ENCODE results near the gene FKBP8.
"Not testable (repeated sequence)": the region's sequence is repeated elsewhere in the genome, so short reads cannot be mapped to it uniquely, and the experiment has no call there.

The FKBP8 gene

DNA sequence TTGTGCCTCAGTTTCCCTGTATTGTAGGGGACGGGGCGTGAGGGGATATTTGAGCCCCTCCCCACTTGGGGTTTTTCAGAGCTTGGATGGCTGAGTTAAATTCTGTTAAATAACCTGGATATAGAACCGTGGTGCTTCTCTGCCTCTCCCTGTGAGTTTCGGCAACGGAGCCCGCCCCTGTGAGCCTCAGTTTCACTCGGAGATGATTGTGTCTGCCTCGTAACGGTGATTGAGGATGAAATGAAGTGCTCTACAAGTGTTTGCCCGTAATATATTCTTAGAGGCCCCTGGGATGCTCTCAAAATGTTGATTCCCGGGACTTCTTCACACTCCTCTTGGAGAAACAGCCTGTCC lies 14.8 kb upstream of the FKBP8 start:
- DNase-seq = no peak

DNA sequence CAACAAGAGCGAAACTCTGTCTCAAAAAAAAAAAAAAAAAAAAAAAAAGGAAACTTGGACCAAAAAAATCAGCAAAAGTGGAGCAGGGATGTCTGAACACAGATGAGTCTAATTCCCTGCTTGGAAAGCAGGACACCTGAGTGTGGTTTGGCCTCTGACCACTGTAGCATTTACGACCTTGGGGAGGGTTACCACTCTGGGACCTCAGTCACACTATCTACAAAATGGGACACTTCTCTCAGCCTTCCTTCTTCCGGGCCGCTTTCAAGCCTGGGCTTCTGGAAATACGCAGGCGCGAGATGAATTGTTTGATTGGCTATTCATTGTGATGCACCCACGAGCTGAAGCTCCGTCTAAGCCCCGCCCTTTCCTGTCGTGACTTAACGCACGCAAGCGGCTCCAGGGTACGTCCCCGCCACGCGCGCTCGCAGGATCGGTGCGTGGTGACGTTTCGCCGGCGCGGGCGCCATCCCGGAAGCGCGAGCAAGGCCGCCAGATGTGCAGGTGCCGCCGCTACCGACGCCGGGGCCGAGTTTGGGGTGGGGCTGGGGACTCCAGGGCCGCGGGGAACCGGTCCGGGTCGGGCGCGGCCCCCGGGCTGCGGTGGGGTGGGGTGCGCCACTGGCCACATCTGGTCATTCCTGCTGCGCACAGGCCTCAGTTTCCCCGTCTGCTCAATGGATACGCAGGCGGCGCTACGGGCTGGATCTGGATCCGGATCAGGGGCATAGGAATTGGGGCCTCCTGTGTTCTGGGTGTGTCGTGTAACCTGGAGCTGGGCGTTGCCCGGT lies 14.2 kb upstream of the FKBP8 start, which contains the start of gene KXD1:
Gene KXD1 (plus strand): TSS at position 460 of the 791 bp plus-strand sequence. CDS start 4,187 bp downstream, outside the sequence.
- DNase-seq = peak; percentile 99

DNA sequence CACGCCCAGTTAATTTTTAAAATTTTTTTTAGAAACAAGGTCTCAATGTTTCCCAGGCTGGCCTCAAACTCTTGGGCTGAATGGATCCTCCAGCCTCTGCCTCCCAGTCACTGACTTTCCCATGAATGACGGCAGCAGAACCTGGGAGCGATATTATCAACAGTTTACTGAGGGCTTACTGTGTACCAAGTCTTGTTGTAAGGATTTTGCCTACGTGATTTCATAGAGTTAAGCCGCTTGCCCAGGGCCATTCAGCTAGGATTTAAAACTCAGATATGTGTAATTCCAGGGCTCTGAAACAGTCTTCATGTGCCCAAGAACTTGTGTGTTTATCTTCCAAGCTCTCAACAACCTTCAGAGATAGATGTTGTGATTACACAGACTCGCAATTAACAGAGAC lies 8.3 kb upstream of the FKBP8 start:
- DNase-seq = no peak

DNA sequence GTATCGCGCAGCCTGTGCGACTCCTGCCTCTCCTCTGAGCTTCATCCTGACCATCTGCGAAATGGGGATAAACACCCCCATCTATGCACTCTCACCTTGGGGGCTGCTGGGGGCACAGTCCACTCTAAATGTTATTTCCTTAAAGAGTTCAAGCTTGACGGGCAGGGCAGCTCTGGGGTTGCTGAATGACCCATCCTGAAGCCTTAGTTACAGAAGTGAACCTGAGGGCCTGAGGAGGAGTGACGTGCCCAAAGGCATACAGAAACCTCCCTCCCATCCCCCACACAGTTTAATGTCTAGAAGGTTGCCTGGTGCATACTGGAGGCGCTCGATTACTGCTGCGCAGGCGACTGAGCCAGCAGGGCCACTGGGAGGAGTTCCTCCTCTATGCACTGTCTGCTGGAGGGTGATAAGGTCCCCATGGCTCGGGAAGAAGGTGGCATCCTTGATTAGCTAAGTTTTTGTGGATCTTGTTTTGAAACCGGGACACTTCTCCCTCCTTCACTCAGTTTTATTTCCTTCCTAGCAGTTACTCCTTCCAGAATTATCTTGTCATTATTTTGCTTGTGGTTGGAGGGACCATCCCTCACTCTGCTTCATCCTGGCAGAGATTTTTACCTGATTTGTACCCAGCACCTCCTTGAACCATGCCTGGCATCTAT lies 572 bp upstream of the FKBP8 start:
- peak; percentile 84 for DNase-seq

DNA sequence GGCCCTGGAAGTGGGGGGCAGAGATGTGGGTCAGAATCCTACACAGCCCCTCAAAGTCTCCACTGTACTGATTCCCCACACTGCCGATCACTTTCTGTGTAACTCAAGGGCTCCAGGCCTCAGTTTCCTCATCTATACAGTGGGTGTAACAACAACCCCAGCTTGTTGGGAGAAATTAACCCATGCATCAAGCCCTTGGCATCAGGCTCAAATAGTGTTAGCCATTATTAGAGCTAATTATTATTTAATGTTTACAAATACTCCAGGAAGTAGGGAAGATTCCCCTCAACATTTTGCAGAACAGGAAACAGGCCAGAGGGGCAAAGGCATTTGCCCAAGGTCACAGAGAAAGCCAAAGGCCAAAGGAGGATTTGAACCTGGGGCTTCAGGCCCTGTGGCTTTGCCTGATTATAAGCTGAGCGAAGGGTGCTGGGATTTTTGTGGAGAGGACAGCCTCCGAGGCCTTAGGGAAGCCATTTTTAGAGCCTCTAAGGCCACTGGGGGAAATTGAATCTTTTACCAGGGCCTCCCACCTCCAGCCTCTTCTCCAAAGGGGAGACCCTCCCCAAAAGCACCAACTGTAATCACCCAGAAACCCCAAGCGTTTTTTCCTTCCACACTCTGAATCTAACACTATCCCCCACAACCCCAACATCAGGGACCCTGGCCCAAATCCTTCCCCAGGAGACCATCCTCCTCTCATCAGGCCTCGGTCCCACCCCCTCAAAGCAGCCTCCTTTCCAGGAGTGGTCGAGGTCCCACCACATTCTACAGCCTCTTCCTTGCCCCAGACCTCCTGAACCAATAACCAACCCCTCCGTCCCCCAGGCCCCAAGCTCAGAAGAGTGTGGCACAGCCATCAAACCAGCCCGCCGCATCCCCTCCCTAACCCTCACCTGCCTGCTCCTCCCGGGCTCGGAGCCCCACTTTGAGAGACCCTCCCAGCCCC lies 1.1 kb downstream of the FKBP8 start:
- no peak for DNase-seq

DNA sequence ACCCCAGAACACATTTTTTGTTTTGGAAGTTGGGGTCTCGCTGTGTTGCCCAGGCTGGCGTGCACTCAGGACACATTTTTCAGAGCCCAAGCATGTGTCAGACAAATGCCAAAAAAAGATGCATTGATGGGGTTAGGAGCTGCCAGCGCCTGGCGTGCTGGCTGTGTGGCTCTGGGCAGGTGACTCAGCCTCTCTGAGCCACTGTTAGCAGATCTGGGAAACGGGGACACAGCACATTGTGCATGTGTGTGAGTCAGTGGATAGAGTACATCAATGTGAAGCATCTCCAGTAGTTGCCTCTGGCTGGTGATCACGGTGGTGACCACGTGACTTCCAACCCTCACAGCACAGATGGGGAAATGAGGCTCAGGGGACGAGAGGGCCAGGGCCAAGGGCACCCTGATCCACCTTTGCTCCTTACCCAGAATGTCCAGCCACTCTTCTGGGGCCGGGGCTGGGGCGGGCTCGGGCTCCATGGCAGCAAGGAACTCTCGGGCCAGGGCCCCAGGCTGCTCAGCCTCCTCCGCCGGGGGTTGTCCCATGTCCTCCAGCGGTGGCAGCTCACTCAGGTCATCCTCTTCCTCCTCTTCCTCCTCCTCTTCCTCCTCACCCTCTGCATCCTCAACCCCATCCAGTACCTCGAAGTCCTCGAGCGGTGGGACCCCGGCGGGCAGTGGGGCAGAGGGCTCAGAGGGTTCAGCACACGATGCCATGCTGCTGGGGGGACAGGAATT lies 1.9 kb downstream of the FKBP8 start:
- peak; percentile 39 for DNase-seq

DNA sequence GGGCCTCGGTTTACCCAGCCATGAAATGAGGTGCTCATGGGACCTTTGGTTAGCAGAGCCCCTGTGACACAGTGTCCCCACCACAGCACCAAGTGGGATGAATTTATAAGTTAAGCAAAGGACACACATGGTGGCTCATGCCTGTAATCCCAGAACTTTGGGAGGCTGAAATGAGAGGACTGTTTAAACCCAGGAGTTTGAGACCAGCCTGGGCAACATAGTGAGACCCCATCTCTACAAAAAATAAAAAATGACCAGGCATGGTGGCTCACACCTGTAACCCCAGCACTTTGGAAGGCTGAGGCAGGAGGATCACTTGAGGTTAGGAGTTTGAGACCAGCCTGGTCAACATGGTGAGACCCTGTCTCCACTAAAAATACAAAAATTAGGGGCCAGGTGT lies 3.2 kb downstream of the FKBP8 start:
- DNase-seq = not testable (repeated sequence)

DNA sequence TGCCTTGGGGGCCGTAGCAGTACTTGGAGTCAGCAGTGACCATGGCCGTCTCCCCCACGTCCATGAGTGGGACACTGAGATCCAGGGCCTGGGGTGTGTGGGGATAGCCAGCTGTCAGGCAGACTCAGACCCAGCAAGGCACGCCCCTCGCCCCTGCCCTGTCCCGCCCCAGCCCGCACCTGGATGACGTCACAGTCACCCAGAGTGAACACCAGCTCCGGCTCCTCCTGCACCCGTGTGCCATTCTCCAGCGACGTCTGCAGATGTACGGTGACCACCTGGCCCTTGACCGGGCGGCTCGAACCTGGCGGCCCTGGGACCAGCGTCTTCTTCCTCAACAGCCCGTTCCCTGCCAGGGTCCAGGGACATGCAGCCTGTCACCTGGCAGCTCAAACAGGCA lies 4.0 kb downstream of the FKBP8 start:
- DNase-seq = no peak

DNA sequence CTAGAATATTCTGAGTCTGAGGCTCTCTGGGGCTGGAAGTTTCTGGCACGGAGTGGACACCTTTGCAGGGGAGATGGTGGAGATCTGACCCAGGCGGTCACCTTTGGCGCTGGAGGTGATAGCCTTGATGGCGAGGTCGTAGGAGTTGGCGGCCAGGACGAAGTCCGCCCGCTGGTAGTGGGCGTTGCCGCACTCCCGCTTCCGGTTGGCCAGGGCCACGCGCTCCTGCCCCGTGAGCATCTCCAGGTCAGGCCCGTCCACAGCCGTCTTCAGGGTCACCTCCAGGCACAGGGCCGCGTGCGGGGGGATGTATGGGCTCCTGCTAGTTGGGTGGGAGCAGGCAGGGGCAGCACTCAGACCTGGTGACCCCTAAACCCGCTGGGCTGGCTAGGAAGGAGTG lies 5.3 kb downstream of the FKBP8 start:
- no peak for DNase-seq

DNA sequence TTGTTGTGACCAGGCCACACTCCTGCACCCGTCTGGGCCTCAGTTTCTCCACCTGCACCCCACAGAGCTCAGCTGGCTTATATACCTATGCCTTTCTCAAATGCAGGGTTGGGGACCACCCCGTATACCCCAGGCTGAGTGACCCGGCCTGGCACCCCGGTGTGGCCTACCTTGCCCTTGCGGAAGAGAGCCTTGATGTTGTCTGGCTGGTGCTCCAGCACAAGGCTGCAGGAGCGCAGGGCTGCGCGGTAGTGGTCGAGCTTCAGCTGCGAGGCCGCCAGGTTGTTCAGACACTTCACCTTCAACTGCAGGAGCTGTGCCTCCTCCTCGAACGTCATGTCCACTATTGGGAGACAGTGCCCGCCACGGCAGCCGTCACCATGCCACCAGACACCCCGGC lies 5.9 kb downstream of the FKBP8 start:
- DNase-seq = no peak

DNA sequence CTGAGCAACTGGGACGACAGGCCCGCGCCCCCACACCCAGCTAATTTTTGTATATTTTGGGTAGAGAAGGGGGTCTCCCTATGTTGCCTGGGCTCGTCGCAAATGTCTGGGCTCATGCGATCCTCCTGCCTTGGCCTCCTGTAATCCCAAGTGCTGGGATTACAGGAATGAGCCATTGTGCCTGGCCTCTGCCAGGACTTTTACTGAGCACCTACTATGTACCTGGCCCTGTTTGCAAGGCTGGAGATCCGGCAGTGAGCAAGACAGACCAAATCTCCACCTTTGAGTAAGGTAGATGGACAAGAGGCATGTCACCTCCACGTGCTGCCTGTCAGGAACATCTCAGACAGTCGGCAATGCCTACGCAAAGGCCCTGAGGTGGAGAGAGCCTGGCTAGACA lies 6.9 kb downstream of the FKBP8 start:
- no peak for DNase-seq

DNA sequence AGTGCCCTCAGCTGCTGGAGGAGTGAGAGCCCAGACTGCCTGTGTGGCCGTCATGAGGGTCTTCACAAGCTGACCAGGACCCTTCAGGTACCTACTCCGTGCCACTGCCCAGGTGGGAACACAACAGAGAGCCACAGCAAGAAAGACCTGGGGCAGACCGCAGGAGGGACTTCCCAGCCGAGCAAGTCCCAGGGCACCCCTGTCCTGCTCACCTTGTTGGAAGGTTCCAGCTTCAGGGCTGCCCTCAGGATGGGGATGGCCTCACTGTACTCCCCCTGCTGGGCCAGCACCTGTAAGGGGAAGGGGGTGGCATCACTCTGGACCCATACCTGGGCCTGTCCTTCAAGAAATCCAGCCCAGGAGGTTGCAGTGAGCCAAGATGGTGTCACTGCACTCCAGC lies 10.3 kb downstream of the FKBP8 start:
- no peak for DNase-seq

DNA sequence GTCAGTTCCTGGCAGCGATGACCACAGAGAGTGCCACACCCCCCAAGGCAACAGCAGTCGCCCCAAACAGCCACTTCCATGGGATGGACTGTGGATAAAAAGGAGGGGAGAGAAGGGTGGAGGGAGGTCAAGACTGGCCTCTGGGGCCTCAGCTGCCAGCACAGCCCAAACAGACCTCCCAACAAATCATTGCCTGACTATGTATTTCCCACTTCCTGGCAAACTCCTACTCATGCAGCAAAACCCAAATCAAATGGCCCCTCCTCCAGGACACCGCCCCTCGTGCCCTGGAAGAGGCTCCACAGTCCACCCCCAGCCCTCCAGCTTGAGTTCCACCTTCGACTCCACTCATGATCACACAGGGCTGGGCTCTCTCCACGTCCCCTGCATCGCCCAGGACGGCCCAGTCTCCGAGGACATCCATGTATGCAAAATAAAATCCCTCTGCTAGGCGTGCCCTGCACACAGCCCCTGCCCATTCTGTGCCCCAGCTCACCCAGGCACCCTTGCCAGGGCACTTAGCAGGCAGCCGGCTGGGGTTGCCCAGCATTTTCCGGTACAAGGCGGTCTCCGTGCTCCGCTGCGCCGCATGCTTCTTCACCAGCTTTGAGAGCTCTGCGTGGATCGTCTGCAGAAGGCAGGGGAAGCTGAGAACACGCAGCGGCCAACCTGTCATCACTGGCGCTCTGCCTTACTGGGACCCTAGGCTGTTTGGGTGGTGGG lies 11.0 kb downstream of the FKBP8 start:
- DNase-seq = no peak

DNA sequence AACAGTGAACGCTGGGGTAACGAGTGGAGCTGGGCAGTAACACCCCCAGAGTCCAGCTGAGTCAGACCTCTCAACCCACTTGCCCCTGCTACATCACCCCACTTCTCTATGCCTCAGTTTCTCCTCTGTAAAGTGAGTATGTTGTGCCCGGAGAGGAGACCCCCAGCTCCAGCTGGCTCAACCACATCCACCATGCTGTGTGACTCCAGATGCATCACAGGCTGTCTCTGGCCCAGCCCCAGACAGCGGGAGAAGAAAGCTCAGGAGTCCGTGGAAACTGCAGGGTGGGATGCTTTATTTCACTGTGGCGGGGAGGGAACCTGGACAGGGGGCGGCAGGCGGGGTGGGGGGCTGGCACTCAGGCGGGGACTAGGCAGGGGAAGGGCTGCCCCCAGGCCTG lies 11.9 kb downstream of the FKBP8 start:
- no peak for DNase-seq

DNA sequence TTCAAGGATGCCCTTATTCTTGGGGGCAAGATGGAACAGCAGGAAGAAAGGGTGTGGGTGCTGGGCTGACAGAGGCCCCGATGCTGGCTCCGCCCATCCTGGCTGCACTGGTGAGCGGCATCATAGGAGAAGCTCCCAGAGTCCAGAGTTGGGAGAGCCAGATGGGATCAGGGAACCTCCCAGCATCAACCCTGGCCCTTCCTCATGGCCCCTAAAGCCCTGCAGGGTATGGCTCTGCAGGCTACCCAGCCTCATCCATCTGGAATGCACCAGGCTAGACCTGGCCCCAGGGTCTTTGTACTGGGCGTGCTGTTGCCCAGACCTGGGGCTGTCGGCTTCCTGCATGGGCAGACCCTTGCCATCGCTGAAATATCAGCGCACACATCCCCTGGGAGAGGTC lies 13.6 kb downstream of the FKBP8 start:
- DNase-seq = no peak

DNA sequence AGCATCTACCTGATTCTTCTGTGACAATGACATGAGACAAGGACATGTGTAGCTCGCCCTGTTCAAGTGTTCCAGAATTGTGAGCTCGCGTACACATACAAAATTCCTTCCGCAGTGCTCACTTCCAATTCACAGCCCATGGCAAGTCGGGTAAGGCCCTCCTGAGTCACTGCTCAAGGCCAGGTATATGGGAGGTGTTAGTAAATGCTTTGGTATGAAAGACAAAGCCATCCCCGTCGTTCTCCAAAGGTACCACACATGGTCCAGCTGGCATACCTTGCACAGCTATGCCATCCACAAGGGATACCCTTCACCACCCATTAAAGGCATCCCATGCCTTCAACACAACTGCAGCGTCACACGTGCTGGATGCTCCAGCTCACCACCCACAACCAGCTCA lies 17.1 kb downstream of the FKBP8 start:
- no peak for DNase-seq

DNA sequence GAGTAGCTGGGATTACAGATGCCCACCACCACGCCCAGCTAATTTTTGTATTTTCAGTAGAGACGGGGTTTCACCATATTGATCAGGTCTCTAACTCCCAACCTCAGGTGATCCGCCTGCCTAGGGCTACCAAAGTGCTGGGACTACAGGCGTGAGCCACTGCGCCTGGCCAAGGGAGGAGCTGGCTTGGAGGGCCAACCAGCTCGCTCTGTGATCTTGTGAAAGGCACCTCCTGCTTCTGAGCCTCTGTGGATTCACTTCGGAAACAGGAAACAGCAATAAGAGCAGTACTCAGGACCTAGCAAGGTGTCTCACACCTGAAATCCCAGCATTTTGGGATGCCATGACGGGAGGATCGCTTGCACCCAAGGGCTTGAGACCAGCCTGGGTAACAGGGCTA lies 19.5 kb downstream of the FKBP8 start:
- DNase-seq = no peak

DNA sequence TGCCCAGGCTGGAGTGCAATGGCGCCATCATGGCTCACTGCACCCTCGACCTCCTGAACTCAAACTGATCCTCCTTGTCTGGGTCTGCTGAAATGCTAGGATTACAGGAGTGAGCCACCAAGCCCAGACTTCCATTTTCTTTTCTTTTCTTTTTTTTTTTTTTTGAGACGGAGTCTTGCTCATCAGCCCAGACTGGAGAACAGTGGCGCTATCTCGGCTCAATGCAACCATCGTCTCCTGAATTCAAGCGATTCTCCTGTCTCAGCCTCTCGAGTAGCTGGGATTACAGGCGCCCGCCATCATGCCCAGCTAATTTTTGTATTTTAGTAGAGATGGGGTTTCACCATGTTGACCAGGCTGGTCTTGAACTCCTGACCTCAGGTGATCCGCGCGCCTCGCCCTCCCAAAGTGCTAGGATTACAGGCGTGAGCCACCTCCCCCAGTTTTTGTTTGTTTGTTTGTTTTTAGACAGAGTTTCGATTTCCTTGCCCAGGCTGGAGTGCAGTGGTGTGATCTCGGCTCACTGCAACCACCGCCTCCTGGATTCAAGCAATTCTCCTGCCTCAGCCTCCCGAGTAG lies 20.4 kb downstream of the FKBP8 start:
- DNase-seq = not testable (repeated sequence)

DNA sequence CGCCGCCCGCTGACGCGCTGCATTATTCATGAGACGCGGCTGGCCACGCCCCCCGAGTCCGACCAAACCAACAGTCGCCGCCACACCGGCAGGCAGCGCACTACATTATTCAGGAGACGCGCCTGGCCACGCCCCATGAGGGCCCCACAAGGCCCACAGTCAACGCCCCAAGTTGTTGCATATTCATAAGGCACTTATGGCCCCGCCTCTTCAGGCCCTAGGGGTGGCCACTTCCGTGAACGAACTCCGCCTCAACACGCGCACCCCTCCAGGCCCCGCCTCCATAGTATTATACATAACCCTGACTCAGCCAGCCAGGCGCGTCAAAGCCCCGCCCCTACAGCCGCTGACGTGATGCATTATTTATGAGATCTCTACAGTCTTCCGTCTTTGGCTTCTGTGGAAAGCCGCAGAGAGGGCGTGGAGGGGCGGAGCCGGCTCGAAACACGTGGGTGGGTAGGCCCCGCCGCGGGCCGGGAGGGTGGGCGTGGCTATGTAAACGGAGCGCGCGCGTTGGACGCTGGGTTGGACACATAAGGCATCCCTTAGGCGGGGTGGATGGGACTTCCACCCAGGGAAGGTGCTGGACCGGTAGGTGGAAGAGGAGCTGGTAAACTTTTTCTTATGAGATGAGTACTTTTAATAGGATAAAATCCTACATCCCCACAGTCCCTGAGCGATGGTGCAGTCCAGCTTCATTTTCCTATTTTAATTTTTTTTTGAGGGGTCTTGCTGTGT lies 21.1 kb downstream of the FKBP8 start:
- peak; percentile 100 for DNase-seq

DNA sequence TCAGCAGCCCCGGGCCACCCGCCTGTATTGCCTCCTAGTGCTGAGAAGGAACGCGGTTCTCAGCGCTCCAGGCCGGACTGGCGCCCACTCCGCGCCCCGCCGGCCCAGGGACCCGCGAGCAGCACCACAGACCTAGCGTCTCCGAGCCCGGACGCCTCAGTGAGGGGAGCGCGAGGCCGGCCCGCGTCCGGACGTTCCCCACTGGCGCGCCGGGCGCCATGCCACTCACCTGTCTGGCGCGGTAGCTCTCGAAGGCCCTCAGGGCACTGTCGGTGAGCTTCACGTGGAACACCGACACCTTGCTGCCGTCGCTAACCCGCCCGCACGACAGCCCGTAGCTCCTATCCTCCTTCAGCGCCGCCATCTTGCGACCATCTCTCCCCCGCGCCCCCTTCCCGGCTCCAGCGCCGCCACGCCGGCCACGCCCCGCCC lies 21.7 kb downstream of the FKBP8 start, which contains the start of gene ELL:
Gene ELL (minus strand): TSS at position 379 of the 432 bp plus-strand sequence. CDS start 15 bp downstream, at position 364.
- no peak for DNase-seq

All from suppressor macrophage treated with lipopolysaccharide for 4 hours (primary cell).